Activated naive CD8-positive, alpha-beta T cell (primary cell): Measurements from ENCODE around the gene RPTOR.

Source experiments
- H3K27ac Mint-ChIP-seq: one replicate; pipeline ENCODE4 v1.8.0; 2021; ENCODE audit warnings: mixed read lengths
- H3K27me3 Mint-ChIP-seq: one replicate; pipeline ENCODE4 v1.8.0; 2021; ENCODE audit warnings: mixed read lengths
- H3K36me3 Mint-ChIP-seq: one replicate; pipeline ENCODE4 v1.8.0; 2021; ENCODE audit warnings: mixed read lengths
- H3K4me1 Mint-ChIP-seq: one replicate; pipeline ENCODE4 v1.8.0; 2021; ENCODE audit warnings: low read depth, mixed read lengths
- H3K4me3 Mint-ChIP-seq: one replicate; pipeline ENCODE4 v1.8.0; 2021; ENCODE audit warnings: mild to moderate bottlenecking, mixed read lengths
- H3K9me3 Mint-ChIP-seq: one replicate; pipeline ENCODE4 v1.8.0; 2021; ENCODE audit warnings: low read depth, mixed read lengths

The RPTOR gene

DNA sequence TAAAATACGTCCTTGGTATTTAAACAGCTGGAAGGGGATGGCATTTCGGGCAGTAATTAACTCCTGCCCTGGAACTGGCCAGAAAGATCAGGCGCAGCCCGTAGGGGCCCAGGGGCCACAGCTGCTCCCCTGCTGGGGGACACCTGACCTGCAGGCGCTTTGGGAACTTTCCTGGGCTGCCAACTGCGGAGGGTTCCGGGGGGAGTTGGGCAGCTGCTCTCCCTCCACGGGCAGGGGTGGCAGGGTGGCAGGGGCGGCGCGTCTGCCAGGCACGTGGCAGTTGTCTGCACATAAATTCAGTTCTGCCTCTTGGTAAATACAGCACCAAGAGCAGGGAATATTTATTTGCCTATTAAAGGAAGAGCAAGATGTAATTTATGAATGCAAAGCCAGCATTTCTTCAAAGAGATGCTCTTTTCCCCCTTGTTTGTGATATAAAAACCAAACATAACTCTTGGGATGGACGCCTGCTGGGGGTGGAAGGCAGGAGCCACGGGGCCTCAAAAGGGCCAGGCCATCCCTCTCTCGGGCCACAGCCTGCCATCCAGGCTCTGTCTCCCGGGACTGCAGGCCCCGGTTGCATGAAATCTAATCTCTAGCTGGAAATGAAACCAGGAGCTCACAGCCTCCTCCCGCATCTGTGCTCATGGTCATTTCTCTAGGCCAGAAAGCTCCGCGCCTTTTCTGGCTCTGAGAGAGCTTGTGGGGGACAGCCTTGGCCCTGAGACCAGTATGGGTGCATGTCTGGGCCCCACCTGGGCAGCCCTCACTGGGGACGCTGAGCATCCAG lies 417.1 kb downstream of the RPTOR start:
- no peaks in the 10 kb centered on the region for H3K36me3 Mint-ChIP-seq
- no peaks in the 10 kb centered on the region for H3K27me3 Mint-ChIP-seq
- H3K27ac Mint-ChIP-seq, result no peak overlapping the region
- H3K4me3 Mint-ChIP-seq, result no peak overlapping the region
- no peaks in the 10 kb centered on the region for H3K4me1 Mint-ChIP-seq
- H3K9me3 Mint-ChIP-seq, result no peaks in the 10 kb centered on the region

DNA sequence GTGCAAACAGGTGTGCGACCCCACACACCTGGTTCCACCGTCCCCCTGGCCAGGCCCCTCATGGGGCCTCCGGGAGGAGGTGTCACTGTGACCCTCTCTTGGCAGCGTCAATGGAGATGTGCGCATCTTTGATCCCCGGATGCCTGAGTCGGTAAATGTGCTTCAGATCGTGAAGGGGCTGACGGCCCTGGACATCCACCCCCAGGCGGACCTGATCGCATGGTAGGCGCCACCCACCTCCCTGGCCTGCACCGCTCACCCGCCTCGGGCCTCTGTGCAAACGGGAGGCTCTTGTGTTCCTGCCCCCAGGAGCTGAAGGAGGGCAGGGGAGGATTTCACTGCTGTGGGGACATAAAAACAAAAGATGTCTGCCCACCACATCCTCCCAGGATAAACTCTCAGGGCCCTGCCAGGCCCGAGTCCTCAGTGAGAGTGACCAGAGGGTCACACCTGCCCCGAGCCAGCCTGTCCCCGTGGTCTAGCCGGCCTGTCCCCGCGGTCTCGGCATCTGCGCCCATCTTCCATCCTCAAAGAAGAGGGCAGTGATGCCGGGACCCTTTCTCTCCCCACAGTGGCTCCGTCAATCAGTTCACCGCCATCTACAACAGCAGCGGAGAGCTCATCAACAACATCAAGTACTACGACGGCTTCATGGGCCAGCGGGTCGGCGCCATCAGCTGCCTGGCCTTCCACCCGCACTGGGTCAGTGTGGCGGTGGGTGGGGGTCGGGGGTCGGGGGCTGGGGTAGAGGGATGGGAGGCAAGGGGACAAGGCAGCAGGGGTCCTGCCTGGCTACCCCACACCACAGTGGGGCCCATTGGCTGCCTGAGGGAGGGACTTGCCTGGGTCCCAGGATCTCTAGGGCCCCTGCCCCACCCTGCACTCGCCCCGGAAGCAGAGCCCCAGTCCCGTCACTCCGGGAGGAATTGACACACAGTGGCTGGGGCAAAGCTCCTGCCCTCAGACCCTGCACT lies 418.0 kb downstream of the RPTOR start:
- Mint-ChIP-seq H3K9me3 (no peaks in the 10 kb centered on the region), H3K27ac (no peak overlapping the region), H3K36me3 (no peaks in the 10 kb centered on the region), H3K4me1 (no peaks in the 10 kb centered on the region), H3K4me3 (no peak overlapping the region), H3K27me3 (no peaks in the 10 kb centered on the region)

DNA sequence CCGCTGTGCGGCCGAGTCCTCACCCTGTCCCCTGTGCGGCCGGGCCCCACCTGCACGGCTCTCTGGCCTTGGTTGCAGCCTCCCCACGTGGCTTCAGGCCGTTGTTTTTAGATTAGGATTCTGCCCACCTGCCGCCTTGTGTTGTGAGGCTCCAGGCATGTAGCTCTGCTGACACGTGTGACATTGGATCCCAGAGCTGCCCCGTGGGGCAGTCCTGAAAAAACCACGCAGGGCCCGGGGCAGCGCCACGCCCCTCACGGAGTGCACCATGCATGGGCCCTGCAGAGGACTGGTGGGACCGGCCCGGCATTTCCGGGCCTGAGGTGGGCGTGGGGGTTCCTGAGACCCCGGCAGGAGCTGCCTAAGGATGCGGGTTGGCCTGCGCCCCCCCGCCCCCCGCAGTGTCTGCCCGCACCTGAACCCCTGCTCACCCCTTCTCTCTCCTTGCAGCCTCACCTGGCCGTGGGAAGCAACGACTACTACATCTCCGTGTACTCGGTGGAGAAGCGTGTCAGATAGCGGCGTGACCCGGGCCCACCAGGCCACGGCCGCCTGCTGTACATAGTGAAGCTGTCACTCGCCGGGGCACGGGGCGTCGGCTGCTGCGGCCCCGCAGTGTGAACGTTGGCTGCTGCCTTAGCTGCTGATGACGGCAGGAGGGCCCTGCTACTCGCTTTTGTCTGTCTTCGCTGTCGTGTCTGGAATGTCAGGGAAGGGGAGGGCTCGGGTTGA lies 419.3 kb downstream of the RPTOR start:
- Mint-ChIP-seq H3K4me3 (no peak overlapping the region), H3K4me1 (no peaks in the 10 kb centered on the region), H3K36me3 (no peaks in the 10 kb centered on the region), H3K27ac (no peak overlapping the region), H3K9me3 (no peaks in the 10 kb centered on the region), H3K27me3 (no peaks in the 10 kb centered on the region)

DNA sequence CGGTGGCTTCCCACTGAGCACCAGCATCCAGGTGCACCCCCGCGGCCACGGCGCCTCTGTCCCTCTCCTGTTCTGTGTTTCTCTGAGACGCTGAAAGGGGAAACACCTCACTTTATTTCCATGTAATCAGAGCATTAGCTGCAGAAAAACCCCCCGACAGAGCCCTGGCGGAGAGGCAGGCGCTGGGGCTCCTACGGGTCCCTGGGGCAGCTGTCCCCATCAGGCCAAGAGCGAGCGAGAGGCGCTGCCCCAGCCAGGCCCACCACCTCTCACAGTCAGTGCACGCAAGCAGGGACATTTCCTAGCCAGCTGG lies 419.9 kb downstream of the RPTOR start:
- Mint-ChIP-seq H3K36me3 (no peaks in the 10 kb centered on the region), H3K27me3 (no peaks in the 10 kb centered on the region), H3K4me3 (no peak overlapping the region), H3K9me3 (no peaks in the 10 kb centered on the region), H3K4me1 (no peaks in the 10 kb centered on the region), H3K27ac (no peak overlapping the region)

GRCh38 chr17:80964859-80965580 lies 420.4 kb downstream of the RPTOR start:
- no peaks in the 10 kb centered on the region for H3K4me1 Mint-ChIP-seq
- no peak overlapping the region for H3K27ac Mint-ChIP-seq
- H3K4me3 Mint-ChIP-seq, result no peak overlapping the region
- no peaks in the 10 kb centered on the region for H3K27me3 Mint-ChIP-seq
- H3K9me3 Mint-ChIP-seq, result no peaks in the 10 kb centered on the region
- no peaks in the 10 kb centered on the region for H3K36me3 Mint-ChIP-seq

GRCh38 chr17:80965606-80966005 lies 421.0 kb downstream of the RPTOR start:
- Mint-ChIP-seq H3K27me3 (no peaks in the 10 kb centered on the region), H3K27ac (no peak overlapping the region), H3K4me1 (peaks cover 5% of the 10 kb centered on the region), H3K4me3 (no peak overlapping the region), H3K36me3 (no peaks in the 10 kb centered on the region), H3K9me3 (no peaks in the 10 kb centered on the region)

GRCh38 chr17:80967404-80967872 lies 422.8 kb downstream of the RPTOR start:
- no peaks in the 10 kb centered on the region for H3K9me3 Mint-ChIP-seq
- H3K4me3 Mint-ChIP-seq, result no peak overlapping the region
- H3K27me3 Mint-ChIP-seq, result no peaks in the 10 kb centered on the region
- peaks cover 5% of the 10 kb centered on the region for H3K4me1 Mint-ChIP-seq
- no peak overlapping the region for H3K27ac Mint-ChIP-seq
- no peaks in the 10 kb centered on the region for H3K36me3 Mint-ChIP-seq

DNA sequence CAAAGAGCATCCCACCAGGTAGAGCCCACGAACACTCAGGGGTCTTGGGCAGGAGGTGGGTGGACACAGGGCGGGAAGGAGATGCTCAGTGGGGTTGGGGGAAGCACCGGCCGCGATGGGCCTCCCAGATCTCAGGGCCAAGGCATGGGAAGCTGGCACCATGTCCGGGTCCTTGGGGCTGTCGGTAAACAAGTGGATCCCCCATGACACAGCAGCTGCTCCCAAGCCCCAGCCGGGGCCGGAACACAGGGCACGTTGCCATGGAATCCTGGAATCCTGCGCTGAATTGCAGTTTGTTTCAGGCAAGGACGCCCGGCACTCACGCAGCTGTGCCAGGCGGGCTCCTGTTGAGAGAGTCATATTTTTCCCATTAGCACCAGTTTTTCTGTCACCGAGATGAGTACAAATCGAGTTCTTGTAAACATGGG lies 424.0 kb downstream of the RPTOR start:
- Mint-ChIP-seq H3K9me3 (no peaks in the 10 kb centered on the region), H3K27ac (peak overlapping the region; percentile 66), H3K4me3 (no peak overlapping the region), H3K36me3 (no peaks in the 10 kb centered on the region), H3K4me1 (peaks cover 5% of the 10 kb centered on the region), H3K27me3 (no peaks in the 10 kb centered on the region)

- no peak overlapping the region for H3K4me3 Mint-ChIP-seq
- H3K27ac Mint-ChIP-seq, result peak overlapping the region; percentile 66
- no peaks in the 10 kb centered on the region for H3K9me3 Mint-ChIP-seq
- H3K36me3 Mint-ChIP-seq, result no peaks in the 10 kb centered on the region
- no peaks in the 10 kb centered on the region for H3K27me3 Mint-ChIP-seq
- peaks cover 5% of the 10 kb centered on the region for H3K4me1 Mint-ChIP-seq
These were observed 424.5 kb downstream of the RPTOR start for GRCh38 chr17:80969030-80969673.

DNA sequence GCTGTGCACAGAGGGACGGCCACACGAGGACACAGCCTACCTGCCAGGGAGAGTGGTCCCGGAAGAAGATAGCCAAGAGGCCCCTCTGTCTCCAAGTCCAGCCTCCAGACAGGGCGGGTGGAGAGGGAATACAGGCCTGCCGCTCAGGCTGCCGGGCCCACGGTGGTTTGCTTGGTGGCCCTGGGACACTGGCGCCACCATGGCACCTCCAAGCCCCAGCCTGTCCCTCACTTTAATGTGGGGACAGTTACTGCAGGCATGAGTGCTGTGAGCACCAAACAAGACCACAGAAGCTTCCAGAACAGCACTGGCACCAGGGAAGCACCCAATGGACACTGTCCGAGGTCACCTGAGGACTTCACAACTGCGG lies 425.0 kb downstream of the RPTOR start:
- Mint-ChIP-seq H3K9me3 (no peaks in the 10 kb centered on the region), H3K27ac (no peak overlapping the region), H3K4me1 (peaks cover 5% of the 10 kb centered on the region), H3K4me3 (no peak overlapping the region), H3K27me3 (no peaks in the 10 kb centered on the region), H3K36me3 (no peaks in the 10 kb centered on the region)

GRCh38 chr17:80970044-80970761 lies 425.6 kb downstream of the RPTOR start:
- Mint-ChIP-seq H3K27me3 (no peaks in the 10 kb centered on the region), H3K4me1 (peaks cover 5% of the 10 kb centered on the region), H3K9me3 (no peaks in the 10 kb centered on the region), H3K4me3 (no peak overlapping the region), H3K27ac (peak overlapping the region; percentile 10), H3K36me3 (no peaks in the 10 kb centered on the region)

DNA sequence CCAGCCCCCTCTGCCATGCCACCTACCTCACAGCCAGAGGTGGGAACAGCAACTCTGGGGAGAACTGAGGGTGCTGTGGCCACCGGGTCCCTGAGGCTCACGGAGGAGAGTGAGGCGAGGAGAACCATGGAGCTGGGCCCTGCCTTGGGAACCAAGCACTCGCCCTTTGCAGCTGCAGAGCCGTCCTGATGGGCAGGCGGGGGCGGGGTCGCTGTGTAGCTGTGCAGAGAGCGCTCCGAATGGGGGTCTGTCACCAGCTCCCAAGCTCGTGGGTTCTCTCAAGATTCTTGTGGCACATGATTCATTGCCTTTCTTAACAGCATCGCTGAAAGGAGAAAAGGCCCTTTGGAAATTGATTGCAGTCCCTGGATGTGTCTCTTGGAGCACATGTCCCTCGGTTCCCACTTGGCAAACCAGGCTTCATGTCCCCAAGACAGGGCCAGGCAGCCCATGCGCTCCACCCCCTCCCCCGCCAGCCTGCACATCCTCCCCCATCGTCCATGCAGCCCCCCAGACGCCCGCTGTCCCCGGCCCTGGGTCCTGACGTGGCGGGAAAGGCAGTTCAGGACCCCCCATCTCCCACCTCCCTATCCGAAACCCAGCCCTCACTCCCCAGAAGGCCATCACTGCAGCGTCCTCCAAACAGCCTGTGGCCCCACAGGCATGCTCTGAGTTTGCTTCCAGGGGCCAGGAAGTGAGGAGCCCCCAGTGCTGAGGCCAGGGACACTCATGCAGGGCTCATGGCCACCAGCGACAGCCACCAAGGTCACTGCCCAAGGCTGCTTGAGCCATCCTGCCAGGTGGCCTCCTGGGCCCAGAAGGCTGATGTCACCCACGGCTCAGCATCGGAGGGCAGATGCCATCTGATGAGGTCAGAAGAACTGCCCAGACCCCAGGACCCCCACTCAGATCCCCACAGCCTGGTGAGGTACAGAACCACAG lies 426.4 kb downstream of the RPTOR start:
- peaks cover 5% of the 10 kb centered on the region for H3K4me1 Mint-ChIP-seq
- H3K4me3 Mint-ChIP-seq, result no peak overlapping the region
- H3K9me3 Mint-ChIP-seq, result no peaks in the 10 kb centered on the region
- H3K36me3 Mint-ChIP-seq, result no peaks in the 10 kb centered on the region
- H3K27ac Mint-ChIP-seq, result no peak overlapping the region
- H3K27me3 Mint-ChIP-seq, result no peaks in the 10 kb centered on the region
